NCI-H1048 (cell line): ENCODE data around the gene MVB12A.

Experiments used
- DNase-seq: peaks from one replicate; lab custom pipeline; 2025; lab: John Stamatoyannopoulos, UW

Gene MVB12A

DNA sequence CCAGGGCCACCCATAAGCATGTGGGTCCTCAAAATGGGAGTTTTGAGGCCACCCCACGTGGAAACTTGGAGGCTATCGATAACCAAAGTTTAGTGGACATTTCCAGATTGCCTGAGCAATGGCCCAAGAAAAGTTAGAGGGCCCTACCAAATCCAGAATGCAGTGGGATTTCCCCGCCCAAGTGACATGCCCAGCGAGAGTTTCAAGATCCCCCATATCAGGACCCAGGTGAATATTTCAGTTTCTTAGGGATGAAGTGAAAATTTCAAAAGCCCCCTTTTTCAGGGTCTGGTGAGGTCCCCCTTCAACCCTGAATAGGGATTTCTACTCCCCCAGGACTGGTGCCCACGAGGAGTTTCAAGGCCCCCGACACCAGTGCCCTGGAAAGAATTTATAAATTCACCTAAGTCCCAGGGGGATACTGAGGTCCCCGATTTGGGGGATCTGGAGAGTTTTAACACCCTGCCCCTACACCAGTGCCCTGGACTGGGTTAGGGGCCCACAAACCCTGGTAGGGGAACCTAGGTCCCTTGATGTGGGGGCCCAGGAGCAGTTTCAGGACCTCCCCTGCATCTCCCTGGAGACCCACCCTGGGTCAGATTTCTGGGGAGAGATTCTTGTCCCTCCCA, 15.1 kb upstream of the MVB12A start:
- no peak for DNase-seq

GRCh38 chr19:17405250-17406045, 14.4 kb upstream of the MVB12A start, which contains the start of gene BST2:
TSS of gene BST2 (minus strand) at chr19:17405630. CDS start at chr19:17405575, 55 bp downstream.
- DNase-seq, result no peak

DNA sequence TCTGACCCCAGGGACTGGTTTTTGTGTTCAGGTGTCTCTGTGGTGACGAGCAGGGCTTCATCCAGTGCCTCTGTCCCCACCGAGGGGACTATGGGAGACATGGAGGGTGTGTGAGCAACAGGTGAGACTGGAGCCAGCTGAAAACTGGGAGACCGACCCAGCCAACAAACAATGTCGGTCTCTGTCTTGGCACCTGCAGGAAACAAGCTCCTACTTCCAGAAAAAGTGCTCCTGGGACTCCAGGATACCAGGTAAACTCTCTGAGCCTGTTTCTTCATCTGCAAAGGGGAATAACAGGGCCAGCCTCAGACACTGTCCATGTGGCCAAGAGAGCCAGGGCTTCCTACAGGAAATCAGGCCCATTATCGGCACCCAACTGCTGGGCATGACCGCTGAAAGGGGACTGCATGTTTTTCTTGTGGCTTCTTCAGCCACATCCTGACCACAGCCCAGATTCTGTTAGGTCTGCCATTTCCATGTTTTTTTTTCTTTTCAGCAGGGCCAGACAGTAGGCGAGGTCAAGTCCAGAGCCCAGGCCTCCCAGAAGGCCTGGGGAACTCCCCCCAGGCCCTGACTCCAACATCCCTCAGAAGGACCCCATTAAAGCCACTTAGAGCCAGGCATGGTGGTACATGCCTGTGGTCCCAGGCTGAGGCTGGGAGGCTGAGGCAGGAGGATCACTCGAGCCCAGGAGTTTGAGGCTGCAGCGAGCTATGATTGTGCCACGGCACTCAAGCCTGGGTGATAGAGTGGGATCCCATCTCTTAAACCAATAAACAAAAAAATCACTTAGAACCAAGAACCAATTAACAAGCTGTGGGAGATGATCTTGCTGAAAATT, 13.6 kb upstream of the MVB12A start:
- no peak for DNase-seq

DNA sequence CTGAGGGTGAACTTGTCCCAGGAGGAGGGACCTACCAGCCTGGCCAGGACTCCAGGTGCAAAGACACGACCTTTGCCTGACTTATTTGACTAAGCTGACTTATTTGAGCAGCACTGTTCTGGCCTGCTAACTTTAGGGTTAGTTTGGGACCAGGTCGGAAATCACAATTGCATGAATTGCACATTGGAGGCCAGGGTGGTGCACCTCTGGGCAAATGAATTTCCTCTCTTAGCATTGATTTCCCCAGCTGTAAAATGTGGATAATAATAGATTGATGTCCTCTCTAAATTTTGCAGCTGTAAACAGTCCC, 13.0 kb upstream of the MVB12A start:
- no peak for DNase-seq

DNA sequence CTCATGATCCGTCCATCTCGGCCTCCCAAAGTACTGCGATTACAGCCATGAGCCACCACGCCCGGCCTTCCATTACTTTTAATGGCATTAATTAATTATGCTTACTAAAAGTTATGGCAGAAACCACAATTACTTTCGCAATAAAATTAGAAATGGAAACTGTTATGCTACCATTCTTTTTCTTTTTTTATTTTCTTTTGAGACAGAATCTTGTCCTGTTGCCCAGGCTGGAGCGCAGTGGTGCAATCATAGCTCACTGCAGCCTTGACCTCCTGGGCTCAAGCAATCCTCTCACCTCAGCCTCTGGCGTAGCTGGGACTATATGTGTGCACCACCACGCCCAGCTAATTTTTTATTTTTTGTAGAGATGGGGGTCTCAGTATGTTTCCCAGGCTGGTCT, 9.9 kb upstream of the MVB12A start:
- DNase-seq, result no peak

GRCh38 chr19:17411801-17412200, 8.0 kb upstream of the MVB12A start:
- DNase-seq, result no peak

DNA sequence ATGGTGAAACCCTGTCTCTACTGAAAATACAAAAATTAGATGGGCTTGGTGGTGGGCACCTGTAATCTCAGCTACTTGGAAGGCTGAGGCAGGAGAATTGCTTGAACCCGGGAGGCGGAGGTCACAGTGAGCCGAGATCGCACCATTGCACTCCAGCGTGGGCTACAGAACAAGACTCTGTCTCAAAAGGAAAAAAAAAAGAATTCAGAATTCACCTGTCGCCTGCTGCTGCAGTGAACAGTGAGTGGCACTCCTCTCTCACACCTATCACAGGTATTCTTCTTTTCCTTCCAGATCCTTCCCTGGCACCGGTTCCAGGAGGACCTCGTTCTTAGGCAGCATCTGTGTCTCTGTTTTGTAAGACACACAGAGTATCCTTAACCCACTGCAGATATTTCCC, 5.8 kb upstream of the MVB12A start:
- DNase-seq, result no peak

DNA sequence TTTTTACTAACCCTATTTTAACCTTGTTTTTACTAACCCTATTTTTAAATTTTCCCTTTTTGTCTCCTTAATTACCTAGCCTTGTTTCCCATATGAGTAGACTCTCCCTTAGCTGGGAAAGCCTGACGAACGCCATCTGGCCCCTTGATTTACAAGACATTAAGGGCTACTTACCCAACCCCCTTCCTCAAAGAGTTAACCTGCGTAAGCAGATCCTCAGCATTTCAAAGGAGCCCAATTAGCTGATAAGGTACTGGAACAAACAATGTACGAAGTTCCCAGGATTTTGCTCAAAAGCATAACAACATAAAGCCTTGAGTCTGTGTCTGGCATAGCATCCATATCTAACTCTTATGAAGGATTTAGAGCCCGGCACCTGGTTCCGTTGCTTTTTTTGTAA, 4.7 kb upstream of the MVB12A start:
- DNase-seq, result no peak

- no peak for DNase-seq
Observed at GRCh38 chr19:17418710-17419109, 1.1 kb upstream of the MVB12A start.

- DNase-seq, result no peak
Observed at GRCh38 chr19:17419154-17419620, 660 bp upstream of the MVB12A start.

GRCh38 chr19:17420475-17420924, 653 bp downstream of the MVB12A start:
- no peak for DNase-seq

DNA sequence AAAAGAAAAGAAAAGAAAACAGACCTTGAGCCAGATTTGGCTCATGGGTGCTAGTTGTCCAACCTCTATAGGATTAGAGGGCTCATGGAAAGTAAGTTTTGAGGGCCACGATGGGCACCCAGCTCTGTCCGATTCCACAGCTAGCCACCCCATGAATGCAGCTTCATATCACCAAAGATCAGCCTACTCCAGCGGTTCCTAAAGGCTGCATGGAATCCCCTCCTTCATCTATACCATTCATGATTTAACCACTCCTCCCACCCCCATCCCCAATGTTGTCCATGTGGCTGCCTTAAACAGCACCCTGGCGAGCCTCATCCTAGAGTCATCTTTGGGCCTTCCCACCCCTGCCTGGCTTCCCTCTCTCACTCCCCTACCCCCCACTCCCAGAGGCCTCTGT, 2.1 kb downstream of the MVB12A start:
- DNase-seq, result no peak

DNA sequence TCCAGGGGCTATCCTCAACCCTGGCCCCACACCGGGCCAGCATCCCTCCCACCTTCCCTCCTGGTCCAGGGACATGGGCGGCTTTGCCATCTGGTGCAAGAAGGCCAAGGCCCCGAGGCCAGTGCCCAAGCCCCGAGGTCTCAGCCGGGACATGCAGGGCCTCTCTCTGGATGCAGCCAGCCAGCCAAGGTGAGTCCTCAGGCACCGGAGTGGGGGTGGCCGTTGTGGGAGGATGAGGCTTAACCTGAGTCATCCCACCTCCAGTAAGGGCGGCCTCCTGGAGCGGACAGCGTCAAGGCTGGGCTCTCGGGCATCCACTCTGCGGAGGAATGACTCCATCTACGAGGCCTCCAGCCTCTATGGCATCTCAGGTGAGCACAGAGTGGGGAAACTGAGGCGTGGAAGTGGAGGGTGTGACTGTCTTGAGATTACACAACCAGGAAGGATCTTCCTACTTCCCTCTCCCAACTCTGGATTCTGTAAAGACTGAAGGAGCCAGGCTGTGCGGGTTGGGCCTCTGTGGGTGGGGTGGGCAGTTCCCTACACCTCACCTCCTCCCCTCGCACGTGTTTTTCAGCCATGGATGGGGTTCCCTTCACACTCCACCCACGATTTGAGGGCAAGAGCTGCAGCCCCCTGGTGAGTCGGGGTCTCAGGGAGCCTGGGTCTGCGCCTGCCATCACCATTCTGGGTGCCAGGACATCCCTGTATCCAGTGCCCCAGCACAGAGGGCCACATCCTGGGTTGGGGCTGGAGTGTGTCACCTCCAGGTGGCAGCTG, 3.8 kb downstream of the MVB12A start:
- DNase-seq, result no peak

DNA sequence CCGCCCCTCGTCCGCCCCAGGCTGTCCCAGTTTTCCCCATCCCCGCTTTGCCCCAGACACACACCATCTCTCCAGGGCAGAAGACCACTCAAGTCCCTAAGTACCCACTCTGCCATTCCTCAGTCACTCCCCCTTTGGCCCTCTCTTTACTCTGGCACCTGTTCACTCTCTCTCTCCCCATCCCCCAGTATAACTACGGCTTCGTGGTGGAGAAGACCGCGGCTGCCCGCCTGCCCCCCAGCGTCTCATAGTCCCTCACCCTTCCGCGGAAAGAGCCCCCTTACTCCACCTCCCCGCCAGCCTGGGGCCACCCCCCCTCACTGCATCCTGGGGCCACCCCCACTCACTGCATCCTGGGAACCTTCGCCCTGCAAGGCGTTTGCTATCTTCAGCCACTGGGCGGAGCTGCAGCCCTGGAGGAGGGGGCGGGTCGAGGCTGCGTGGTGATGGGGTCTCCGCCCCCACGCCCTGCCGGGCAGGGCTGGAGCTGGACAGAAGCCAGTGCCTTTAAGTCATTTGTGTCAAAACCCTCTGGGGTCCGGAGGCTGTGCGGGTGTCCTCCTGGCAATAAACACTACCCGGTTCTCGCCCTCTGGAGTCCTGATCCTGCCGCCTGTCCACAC, 5.0 kb downstream of the MVB12A start:
- DNase-seq, result no peak

GRCh38 chr19:17429641-17430113, 9.8 kb downstream of the MVB12A start:
- no peak for DNase-seq

GRCh38 chr19:17431417-17431816, 11.6 kb downstream of the MVB12A start:
- no peak for DNase-seq

DNA sequence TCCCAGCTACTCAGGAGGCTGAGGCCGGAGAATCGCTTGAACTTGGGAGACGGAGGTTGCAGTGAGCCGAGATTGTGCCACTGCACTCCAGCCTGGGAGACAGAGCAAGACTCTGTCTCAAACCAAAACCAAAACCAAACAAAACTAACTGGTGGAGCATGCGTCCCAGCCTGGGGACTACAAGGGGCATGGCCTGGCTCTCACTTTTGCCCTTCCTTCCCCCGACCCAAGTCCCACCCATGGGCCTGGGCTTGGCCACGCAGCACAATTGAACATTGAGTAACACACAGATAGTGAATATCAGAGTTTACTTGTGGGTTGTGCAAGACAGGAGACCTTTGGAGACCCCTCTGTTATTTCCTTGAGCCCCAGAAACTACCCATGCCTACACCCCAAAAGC, 15.4 kb downstream of the MVB12A start:
- no peak for DNase-seq

GRCh38 chr19:17436094-17436873, 16.4 kb downstream of the MVB12A start:
- DNase-seq, result no peak

DNA sequence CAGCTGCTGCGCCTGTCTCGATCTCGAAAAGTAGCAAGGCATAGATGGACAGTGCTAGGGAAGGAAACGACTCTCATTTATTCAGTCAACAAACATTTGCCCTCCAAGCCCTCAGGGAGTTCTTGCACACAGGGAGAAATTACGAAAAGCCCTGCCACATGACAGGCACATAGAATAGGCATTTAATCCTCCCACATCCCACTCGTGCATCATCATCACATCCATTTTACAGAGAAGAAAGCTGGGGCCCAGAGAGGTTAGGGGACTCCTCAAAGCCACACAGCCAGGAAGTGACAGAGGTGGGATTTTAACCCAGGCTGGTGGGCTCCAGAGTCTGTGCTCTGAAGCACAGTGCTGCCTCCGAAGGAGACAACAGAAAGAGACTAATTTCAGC, 17.0 kb downstream of the MVB12A start:
- DNase-seq, result no peak

GRCh38 chr19:17441241-17442021, 21.6 kb downstream of the MVB12A start:
- DNase-seq, result no peak
